ENCODE results near the gene NFIC.
"Not testable (repeated sequence)": the region's sequence is repeated elsewhere in the genome, so short reads cannot be mapped to it uniquely, and the experiment has no call there.

DNA sequence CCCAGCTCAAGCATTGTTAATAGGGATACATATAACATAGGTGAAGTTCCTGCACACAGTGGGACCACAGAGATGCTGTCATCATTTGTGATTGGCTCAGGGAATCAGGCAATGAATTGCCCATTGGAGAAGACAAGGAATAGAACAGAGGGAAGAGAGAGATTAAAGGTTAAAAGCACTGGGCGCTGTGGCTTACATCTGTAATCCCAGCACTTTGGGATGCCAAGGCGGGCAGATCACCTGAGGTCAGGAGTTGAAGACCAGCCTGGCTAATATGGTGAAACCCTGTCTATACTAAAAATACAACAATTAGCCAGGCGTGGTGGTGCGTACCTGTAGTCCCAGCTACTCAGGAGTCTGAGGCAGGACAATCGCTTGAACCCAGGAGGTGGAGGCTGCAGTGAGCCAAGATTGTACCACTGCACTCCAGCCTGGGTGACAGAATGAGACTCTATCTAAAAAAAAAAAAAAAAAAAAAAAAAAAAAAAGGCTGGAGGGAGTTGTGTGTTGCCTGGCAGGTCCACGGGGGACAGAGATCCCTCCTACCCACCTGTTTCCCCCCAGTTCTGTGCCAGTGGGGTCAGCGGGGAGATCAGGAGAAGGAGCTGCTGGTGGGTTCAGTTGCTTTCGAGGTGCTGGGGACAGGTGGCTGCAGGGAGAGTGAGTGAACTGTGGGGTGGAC, 31.5 kb upstream of the NFIC start:
- TF ChIP-seq, protein P1, sequence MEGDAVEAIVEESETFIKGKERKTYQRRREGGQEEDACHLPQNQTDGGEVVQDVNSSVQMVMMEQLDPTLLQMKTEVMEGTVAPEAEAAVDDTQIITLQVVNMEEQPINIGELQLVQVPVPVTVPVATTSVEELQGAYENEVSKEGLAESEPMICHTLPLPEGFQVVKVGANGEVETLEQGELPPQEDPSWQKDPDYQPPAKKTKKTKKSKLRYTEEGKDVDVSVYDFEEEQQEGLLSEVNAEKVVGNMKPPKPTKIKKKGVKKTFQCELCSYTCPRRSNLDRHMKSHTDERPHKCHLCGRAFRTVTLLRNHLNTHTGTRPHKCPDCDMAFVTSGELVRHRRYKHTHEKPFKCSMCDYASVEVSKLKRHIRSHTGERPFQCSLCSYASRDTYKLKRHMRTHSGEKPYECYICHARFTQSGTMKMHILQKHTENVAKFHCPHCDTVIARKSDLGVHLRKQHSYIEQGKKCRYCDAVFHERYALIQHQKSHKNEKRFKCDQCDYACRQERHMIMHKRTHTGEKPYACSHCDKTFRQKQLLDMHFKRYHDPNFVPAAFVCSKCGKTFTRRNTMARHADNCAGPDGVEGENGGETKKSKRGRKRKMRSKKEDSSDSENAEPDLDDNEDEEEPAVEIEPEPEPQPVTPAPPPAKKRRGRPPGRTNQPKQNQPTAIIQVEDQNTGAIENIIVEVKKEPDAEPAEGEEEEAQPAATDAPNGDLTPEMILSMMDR (IDR thresholded peaks at IDR 0.05; ENCODE audit: borderline replicate concordance, extremely low read depth, low read length, poor library complexity, severe bottlenecking) = not testable (repeated sequence)
- TF ChIP-seq EZH2 (IDR thresholded peaks at IDR 0.05; ENCODE audit: borderline replicate concordance, low read depth, low read length, severe bottlenecking) = not testable (repeated sequence)

Data from DND-41 (cell line).